ENCODE results near the gene KIF2A. TPM values are rescaled to one million over a fixed set of nuclear protein-coding genes. Genes with fewer than 3 reads are reported as not detected.

KIF2A gene
- total and polyA plus RNA-seq, 9 of the 15 experiments (the other 6 are each of a cell fraction or from before 2014, with no cell fraction given), result 42.6 to 126 (median 77.6) TPM

GRCh38 chr5:62284946-62285891 lies 20.8 kb upstream of the KIF2A start (continued):
- TF ChIP-seq, protein P1, sequence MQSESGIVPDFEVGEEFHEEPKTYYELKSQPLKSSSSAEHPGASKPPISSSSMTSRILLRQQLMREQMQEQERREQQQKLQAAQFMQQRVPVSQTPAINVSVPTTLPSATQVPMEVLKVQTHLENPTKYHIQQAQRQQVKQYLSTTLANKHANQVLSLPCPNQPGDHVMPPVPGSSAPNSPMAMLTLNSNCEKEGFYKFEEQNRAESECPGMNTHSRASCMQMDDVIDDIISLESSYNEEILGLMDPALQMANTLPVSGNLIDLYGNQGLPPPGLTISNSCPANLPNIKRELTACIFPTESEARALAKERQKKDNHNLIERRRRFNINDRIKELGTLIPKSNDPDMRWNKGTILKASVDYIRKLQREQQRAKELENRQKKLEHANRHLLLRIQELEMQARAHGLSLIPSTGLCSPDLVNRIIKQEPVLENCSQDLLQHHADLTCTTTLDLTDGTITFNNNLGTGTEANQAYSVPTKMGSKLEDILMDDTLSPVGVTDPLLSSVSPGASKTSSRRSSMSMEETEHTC (IDR thresholded peaks at IDR 0.05), result 0 out of 2 replicates have a peak, but pooled peaks have one; percentile 21
- TF ChIP-seq ZNF280A (IDR thresholded peaks at IDR 0.05; ENCODE audit: low read depth, partially characterized antibody) (peak; percentile 52), PHB2 (IDR thresholded peaks at IDR 0.05; ENCODE audit: low read depth) (no peak), CBFA2T2 (conservative IDR thresholded peaks at IDR 0.05) (peak; percentile 41), YY1 (IDR thresholded peaks at IDR 0.05; ENCODE audit: borderline replicate concordance in 1 of 3, control insufficient read depth in 1 of 3, extremely low read depth in 1 of 3, insufficient read depth in 3 of 3, insufficient read length in 1 of 3, insufficient replicate concordance in 2 of 3, low read depth in 1 of 3, low read length in 2 of 3) (peak; percentile 22 to 90 (median 75)), PRMT5 (CRISPR knock-in tag; IDR thresholded peaks at IDR 0.05) (no peak), NONO (IDR thresholded peaks at IDR 0.05; ENCODE audit: low read depth in 2 of 2, low read length in 1 of 2) (no peak), SRSF1 (IDR thresholded peaks at IDR 0.05; ENCODE audit: low read depth, low read length) (no peak), CBX1 (IDR thresholded peaks at IDR 0.05; ENCODE audit: low read depth) (peak; percentile 72; the same call in 1 of the 2 replicates), DPF2 (IDR thresholded peaks at IDR 0.05) (peak; percentile 67), DNMT1 (IDR thresholded peaks at IDR 0.05) (no peak), ATF6 (CRISPR knock-in tag; IDR thresholded peaks at IDR 0.05) (no peak)
- TF ChIP-seq, protein P2, sequence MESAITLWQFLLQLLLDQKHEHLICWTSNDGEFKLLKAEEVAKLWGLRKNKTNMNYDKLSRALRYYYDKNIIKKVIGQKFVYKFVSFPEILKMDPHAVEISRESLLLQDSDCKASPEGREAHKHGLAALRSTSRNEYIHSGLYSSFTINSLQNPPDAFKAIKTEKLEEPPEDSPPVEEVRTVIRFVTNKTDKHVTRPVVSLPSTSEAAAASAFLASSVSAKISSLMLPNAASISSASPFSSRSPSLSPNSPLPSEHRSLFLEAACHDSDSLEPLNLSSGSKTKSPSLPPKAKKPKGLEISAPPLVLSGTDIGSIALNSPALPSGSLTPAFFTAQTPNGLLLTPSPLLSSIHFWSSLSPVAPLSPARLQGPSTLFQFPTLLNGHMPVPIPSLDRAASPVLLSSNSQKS (CRISPR knock-in tag; IDR thresholded peaks at IDR 0.05), result no peak
- TF ChIP-seq, protein P3, sequence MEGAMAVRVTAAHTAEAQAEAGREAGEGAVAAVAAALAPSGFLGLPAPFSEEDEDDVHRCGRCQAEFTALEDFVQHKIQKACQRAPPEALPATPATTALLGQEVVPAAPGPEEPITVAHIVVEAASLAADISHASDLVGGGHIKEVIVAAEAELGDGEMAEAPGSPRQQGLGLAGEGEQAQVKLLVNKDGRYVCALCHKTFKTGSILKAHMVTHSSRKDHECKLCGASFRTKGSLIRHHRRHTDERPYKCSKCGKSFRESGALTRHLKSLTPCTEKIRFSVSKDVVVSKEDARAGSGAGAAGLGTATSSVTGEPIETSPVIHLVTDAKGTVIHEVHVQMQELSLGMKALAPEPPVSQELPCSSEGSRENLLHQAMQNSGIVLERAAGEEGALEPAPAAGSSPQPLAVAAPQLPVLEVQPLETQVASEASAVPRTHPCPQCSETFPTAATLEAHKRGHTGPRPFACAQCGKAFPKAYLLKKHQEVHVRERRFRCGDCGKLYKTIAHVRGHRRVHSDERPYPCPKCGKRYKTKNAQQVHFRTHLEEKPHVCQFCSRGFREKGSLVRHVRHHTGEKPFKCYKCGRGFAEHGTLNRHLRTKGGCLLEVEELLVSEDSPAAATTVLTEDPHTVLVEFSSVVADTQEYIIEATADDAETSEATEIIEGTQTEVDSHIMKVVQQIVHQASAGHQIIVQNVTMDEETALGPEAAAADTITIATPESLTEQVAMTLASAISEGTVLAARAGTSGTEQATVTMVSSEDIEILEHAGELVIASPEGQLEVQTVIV (CRISPR knock-in tag; IDR thresholded peaks at IDR 0.05; ENCODE audit: borderline replicate concordance), result no peak
